ENCODE measurements around the gene MSI2. TPM values are rescaled to one million over a fixed set of nuclear protein-coding genes. Genes with fewer than 3 reads are reported as not detected.

Gene MSI2
- total RNA-seq, 1 donor from 2014 or later, result 8.3 TPM

- no peak for DNase-seq (ENCODE audit: low read depth in 2 of 2)
Measured at GRCh38 chr17:57340160-57340981, 84.0 kb downstream of the MSI2 start.

GRCh38 chr17:57341611-57342540 lies 85.6 kb downstream of the MSI2 start:
- DNase-seq (ENCODE audit: low read depth in 2 of 2), result no peak

GRCh38 chr17:57342963-57343589 lies 86.8 kb downstream of the MSI2 start:
- DNase-seq (ENCODE audit: low read depth in 2 of 2), result no peak

GRCh38 chr17:57343717-57344116 lies 87.4 kb downstream of the MSI2 start:
- DNase-seq (ENCODE audit: low read depth in 2 of 2), result no peak

- DNase-seq (ENCODE audit: low read depth in 2 of 2), result no peak
Measured at GRCh38 chr17:57344261-57344660, 87.9 kb downstream of the MSI2 start.

- no peak for DNase-seq (ENCODE audit: low read depth in 2 of 2)
Measured at GRCh38 chr17:57349541-57350247, 93.4 kb downstream of the MSI2 start.

GRCh38 chr17:57350266-57350665 lies 93.9 kb downstream of the MSI2 start:
- DNase-seq (ENCODE audit: low read depth in 2 of 2), result no peak

- DNase-seq (ENCODE audit: low read depth in 2 of 2), result no peak
Measured at GRCh38 chr17:57352665-57353175, 96.4 kb downstream of the MSI2 start.

- no peak for DNase-seq (ENCODE audit: low read depth in 2 of 2)
Measured at GRCh38 chr17:57354673-57355072, 98.3 kb downstream of the MSI2 start.

- peak in 1 of 2 donors; percentile 36 for DNase-seq (ENCODE audit: low read depth in 2 of 2)
Measured at GRCh38 chr17:57355090-57355859, 99.0 kb downstream of the MSI2 start.

GRCh38 chr17:57356153-57356718 lies 99.9 kb downstream of the MSI2 start:
- DNase-seq (ENCODE audit: low read depth in 2 of 2), result no peak

GRCh38 chr17:57356719-57357391 lies 100.5 kb downstream of the MSI2 start:
- peak in 1 of 2 donors; percentile 38 for DNase-seq (ENCODE audit: low read depth in 2 of 2)

- peak in 1 of 2 donors; percentile 34 for DNase-seq (ENCODE audit: low read depth in 2 of 2)
Measured at GRCh38 chr17:57357392-57357784, 101.1 kb downstream of the MSI2 start.

- DNase-seq (ENCODE audit: low read depth in 2 of 2), result no peak
Measured at GRCh38 chr17:57357830-57358430, 101.6 kb downstream of the MSI2 start.

- no peak for DNase-seq (ENCODE audit: low read depth in 2 of 2)
Measured at GRCh38 chr17:57360266-57360665, 103.9 kb downstream of the MSI2 start.

- no peak for DNase-seq (ENCODE audit: low read depth in 2 of 2)
Measured at GRCh38 chr17:57362797-57363556, 106.7 kb downstream of the MSI2 start.

GRCh38 chr17:57363580-57363979 lies 107.3 kb downstream of the MSI2 start:
- DNase-seq (ENCODE audit: low read depth in 2 of 2), result no peak

GRCh38 chr17:57363998-57364643 lies 107.8 kb downstream of the MSI2 start:
- DNase-seq (ENCODE audit: low read depth in 2 of 2), result no peak
